GM19099 (cell line): ENCODE measurements around the gene BUD31.
A peak's percentile ranks its signal among the peaks of the same experiment; 100 is the strongest.

Source experiments
- POLR2A ChIP-seq: IDR thresholded peaks from 3 replicates; pipeline ENCODE4 v1.6.1; 2011; ENCODE audit warnings: low read depth; ENCODE audit not compliant: insufficient read length; ENCODE audit errors: extremely low read depth

Gene BUD31

DNA sequence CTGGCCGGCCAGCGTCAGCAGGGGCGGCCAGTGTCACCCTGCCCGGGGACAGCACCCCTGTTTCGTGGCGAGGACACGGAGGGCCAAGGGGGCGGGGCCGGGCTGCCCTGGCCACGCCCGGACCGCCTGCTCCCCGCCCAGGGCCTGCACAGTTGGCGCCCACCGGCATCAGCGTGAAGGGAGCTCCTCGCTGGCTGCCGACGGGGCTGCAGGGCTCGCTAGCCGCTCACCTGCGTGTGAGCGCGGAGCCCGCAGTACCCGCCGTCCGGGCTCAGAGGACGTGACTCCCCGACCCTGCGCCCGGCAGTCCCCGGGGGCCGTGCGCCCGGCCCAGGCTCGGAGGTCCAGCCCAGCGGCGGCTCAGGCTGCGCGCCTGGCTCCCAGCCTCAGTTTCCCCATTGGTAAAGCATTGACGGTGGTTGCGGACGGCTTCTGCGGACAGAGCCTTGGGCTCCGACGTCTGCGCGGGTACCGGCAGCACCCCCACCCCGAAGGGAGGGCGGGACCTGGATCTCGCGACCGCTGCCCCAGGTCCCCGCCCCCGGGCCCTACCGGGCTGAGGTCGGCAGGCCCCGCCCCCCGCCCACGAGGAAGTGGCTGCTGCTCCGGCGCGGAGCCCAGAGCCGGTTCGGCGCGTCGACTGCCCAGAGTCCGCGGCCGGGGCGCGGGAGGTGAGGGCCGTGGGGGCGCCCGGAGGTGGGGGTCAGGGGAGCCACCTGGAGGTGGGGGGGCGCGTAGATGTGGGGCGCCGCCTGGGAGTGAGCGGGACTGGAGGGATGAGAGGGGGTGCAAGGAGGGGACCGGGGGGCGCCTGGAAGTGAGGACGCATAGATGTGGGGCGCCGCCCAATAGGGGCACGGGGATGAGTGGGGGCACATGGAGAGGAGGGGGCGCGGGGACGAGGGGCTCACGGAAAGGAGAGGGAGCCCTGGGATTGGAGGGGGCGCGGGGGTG is 34.4 kb upstream of the BUD31 start, which contains the start of gene ARPC1B:
ARPC1B (plus strand) TSS at position 620 of the 954 bp plus-strand sequence. CDS start 10,985 bp downstream, outside the sequence.
- TF ChIP-seq POLR2A = peak; percentile 93

DNA sequence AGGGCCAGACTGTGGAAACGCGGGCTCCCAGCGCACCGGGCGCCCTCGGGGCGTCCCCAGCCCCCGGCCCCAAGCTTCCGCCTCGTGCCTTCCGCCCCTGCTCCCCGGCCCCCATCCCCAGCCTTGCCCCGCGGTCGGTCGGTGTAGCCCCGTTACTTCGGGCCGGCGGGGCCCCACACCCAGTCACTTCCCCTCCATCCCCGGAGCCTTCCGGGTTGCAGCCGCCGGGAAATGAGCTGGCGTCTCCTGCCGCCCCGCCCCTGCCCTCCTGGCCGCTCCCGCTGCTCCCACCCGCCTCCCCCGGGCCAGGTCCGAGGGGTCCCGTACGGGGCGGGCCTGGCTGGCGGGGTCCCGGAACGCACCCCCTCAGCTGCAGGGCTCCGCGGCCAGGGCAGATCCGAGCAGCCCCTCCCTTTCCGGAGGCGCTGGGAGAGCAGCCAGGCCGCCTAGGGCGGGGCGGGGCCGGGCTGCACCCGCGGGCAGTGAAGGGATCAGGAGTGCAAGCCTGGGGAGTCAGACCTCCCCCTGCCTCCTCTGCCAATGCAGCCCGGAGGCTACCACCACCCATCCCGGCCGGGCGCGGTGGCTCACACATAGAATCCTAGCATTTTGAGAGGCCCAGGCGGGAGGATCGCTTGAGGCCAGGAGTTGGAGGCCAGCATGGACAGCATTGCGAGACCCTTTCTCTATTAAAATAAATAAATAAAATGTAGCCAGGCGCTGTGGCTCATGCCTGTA is 33.5 kb upstream of the BUD31 start:
- TF ChIP-seq POLR2A = peak; percentile 65

- TF ChIP-seq POLR2A = peak; percentile 52
Observed at GRCh38 chr7:99379043-99379577, 29.7 kb upstream of the BUD31 start.

- TF ChIP-seq POLR2A = no peak
Observed at GRCh38 chr7:99380032-99380822, 28.5 kb upstream of the BUD31 start.

- peak; percentile 79 for TF ChIP-seq POLR2A
Observed at GRCh38 chr7:99380823-99381663, 27.7 kb upstream of the BUD31 start.

GRCh38 chr7:99381664-99382075 is 27.1 kb upstream of the BUD31 start:
- no peak for TF ChIP-seq POLR2A

DNA sequence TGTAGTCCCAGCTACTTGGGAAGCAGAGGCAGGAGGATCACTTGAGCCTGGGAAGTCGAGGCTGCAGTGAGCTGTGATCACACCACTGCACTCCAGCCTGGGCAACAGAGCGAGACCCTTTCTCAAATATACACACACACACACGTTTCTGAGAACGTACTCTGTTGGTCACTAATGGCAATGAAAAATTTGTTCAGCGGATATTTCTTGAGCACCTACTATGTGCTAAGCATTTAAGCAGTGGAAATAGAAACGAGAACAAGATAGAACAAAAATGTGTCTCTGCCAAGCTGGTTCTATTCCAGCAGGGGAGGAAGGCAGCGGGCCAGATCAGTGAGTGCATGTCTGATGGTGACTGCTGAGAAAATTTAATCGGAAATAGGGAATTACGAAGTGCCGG is 25.6 kb upstream of the BUD31 start:
- no peak for TF ChIP-seq POLR2A

GRCh38 chr7:99383791-99384370 is 24.9 kb upstream of the BUD31 start:
- TF ChIP-seq POLR2A = no peak

DNA sequence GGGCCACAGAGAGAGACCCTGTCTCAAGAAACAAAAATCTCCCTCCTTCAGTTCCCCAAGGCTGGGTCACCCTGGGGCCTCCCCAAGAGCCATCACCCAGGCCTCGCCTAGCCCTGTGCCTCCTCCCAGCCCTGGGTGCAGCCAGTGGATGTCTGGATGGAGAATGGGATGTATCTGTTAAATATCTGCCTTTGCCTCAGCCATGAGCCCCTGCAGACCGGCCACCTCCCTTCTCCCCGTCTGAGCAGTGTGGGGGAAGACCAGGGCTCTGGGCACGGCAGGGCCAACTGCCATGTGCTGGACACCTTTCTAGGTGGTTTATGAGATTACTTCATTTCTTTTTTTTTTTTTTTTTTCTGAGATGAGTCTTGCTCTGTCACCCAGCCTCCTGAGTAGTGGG is 24.2 kb upstream of the BUD31 start:
- no peak for TF ChIP-seq POLR2A

DNA sequence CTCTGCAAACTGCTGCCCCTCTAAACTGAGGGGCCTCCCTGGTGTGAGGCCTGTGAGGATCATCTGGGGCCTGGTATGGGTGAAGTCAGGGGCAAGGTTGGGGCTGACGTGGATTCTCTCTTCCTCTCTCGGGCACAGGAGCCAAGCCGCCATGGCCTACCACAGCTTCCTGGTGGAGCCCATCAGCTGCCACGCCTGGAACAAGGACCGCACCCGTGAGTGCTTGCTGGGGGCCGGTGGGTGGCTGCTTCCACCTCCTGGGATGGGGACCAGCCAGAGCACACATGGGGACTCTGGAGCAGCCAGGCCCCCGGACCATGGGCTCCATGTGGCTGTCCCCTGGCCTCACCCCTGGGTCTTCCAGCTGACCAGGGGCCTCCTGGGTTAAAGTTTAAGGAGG is 23.2 kb upstream of the BUD31 start:
- no peak for TF ChIP-seq POLR2A

DNA sequence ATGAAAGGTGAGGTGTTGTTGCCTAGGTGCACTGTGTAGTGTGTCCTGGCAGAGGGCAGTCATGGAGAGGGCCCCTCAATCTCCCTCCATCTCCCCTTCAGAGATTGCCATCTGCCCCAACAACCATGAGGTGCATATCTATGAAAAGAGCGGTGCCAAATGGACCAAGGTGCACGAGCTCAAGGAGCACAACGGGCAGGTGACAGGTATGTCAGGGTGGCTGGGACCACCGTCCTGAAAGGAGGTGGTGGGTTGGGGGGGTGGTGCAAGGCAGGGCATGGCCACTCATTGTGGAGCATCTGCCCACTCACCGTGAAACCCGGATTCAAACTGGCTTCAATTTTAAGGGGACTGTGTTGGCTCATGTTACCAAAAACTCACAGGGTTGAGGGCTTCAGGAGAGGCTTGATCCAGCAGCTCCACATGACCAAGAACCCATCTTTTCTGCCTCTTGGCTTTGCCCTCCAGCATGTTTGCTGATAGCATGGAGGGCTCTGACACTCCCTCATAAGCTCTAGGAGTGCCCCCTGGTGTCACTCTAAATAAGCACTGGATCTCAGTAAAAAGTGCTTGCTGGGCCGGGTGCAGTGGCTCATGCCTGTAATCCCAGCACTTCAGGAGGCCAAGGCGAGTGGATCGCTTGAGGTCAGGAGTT is 22.1 kb upstream of the BUD31 start:
- no peak for TF ChIP-seq POLR2A

GRCh38 chr7:99387912-99388311 is 20.9 kb upstream of the BUD31 start:
- TF ChIP-seq POLR2A = no peak

DNA sequence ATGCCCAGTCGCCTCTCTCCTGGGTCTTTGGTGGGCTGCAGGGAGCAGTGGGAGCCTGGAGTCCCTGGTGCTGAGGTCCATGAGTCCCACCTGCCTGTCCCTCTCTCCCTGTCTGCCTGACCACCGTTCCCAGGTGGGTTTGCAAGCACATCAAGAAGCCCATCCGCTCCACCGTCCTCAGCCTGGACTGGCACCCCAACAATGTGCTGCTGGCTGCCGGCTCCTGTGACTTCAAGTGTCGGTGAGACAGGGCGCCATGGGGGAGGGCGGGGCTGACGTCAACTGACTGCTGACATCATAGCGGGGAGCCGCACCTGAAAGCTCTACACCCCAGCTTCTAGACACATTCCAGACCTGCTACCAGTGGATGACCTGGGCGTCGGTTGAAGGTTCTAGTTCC is 19.0 kb upstream of the BUD31 start:
- no peak for TF ChIP-seq POLR2A
